HG03097 (cell line): ENCODE measurements around the gene REST.
"Not testable (repeated sequence)": the region's sequence is repeated elsewhere in the genome, so short reads cannot be mapped to it uniquely, and the experiment has no call there.

ENCODE experiments used
- ATAC-seq: cut with Tn5 transposase; IDR thresholded peaks from one replicate; pipeline ENCODE4 v1.9.1; 2021; ENCODE audit not compliant: unreplicated experiment, low FRiP score

REST gene

DNA sequence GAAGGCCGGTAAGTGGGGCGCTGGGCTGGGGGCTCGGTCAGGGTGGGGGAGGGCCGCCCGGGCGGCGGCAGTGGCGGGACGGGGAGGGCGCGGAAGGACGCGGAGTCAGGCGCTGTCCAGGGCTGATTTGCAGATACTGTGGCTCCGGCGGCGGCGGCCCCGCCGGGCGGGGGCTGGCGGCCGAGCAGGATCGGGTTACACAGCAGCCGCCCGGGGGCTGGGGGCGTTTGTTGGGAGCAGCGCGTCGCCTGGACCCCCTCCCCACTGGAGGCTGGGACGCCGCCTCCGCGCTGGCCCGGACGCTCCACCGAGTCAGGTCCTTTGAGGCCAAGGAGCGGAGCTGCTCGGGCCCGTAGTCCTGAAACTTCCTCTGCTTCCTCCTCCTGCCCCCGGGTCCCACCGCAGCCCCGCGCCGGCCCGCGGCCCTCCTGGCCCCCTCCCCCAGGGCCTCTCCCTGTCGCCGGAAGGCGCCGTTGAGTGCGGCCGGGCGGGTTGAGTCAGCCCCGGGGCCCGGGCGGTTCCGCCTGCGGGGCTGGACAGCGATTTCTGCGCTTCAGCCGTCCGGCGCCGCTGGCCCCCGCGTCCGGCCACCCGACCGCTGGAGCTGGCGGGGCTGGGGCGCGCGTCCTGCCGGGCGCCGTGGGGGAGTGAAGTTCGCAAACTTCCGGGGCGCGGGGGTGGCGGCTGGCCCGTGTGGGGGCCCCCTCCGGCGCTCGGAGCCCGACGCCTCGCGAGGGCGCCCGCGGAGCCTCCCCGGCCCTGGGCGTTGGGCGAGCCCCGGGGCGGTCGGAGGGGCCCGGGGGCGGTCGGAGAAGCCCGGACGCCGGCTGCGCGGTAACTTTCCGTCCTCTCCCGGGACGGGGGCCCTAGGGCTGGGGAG lies 746 bp downstream of the REST start:
- peak; percentile 61 for ATAC-seq

- ATAC-seq, result peak; percentile 29
Observed at GRCh38 chr4:56909086-56909894, 1.6 kb downstream of the REST start.

GRCh38 chr4:56910172-56910967 lies 2.7 kb downstream of the REST start:
- ATAC-seq, result no peak

DNA sequence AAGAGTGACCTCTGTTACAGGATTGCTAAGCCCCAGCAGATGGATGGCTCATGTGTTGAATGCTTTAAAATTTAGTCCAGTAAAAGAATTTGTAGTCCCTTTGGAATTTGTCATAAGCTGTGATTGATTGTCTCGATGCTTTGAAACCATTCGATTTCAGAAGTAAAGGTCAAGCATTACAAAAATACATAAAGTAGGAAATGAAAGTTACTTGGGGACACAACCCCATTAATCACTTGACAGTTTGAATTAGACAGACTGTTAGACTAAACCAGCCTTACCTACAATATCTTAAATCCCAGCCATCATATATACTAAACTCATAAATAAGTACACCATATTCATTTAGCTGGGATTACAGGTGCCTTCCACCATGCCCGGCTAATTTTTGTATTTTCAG lies 6.6 kb downstream of the REST start:
- ATAC-seq, result no peak

DNA sequence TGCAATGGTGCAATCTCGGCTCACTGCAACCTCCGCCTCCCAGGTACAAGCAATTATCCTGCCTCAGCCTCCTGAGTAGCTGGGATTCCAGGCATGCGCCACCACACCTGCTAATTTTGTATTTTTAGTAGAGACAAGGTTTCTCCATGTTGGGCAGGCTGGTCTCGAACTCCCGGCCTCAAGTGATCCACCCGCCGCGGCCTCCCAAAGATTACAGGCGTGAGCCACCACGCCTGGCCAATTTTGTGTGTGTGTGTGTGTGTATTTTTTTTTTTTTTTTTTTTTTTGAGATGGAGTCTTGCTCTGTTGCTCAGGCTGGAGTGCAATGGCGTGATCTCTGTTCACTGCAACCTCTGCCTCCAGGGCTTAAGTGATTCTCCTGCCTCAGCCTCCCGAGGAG lies 7.3 kb downstream of the REST start:
- ATAC-seq, result not testable (repeated sequence)

DNA sequence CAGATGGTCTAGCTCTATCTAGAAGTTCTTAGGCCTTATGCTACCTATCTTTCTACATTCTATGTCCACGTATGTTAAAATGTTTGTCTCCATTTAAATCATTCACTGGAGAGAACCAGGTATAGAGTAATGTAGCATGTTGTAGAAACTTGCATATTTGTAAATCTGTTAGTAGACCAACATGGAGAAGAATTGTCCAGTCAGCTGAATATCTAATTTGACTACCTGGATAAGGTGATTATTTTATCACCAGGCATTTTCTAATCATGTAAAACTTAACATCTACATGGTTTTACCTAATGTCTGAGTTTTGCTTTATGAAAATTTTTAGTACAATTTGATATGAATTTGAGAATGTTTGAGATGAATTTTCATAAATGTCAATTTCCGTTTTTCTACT lies 19.5 kb downstream of the REST start:
- no peak for ATAC-seq

- no peak for ATAC-seq
Observed at GRCh38 chr4:56930638-56931037, 22.9 kb downstream of the REST start.

- ATAC-seq, result no peak
Observed at GRCh38 chr4:56931924-56932323, 24.2 kb downstream of the REST start.

DNA sequence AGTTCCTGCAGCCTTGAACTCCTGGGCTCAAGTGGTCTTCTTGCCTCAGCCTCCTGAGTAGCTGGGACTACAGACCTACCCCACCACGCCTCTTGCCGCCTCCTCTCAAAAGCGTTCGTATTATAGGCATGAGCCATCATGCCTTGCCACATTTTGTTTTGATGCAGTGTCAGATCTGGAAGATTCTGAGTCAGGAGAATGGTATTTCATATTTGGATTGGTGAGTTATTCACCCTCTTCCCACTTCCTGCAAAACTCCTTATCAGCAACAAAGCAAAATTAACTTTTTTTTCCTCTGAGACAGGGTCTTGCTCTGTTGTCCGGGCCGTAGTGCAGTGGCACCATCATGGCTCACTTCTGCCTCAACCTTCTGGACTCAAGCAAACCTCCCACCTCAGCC lies 29.6 kb downstream of the REST start:
- no peak for ATAC-seq

DNA sequence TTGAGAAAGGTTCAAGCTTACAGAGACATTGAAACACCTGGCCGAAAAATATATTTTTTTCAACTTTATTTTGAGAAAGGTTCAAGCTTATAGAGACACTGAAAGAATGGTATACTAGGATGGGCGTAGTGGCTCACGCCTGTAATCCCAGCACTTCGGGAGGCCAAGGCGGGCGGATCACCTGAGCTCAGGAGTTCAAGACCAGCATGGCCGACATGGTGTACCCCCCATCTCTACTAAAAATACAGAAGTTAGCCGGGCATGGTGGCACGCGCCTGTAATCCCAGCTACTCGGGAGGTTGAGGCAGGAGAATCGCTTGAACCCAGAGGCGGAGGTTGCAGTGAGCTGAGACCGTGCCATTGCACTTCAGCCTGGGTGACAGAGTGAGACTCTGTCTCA lies 32.1 kb downstream of the REST start:
- ATAC-seq, result not testable (repeated sequence)

DNA sequence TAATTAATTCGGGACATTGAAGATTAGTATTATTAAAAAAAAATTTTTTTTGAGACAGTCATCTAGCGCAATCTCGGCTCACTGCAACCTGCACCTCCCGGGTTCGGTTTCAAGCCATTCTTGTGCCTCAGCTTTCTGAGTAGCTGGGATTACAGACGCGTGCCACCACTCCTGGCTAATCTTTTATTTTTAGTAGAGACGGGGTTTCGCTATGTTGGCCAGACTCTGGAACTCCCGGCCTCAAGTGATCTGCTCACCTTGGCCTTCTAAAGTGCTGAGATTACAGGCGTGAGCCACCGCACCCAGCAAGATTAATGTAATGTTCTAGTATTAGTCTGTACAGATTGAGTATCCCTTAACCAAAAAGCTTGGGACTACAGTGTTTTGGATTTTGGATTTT lies 32.7 kb downstream of the REST start:
- ATAC-seq, result no peak

- no peak for ATAC-seq
Observed at GRCh38 chr4:56940971-56941370, 33.3 kb downstream of the REST start.

DNA sequence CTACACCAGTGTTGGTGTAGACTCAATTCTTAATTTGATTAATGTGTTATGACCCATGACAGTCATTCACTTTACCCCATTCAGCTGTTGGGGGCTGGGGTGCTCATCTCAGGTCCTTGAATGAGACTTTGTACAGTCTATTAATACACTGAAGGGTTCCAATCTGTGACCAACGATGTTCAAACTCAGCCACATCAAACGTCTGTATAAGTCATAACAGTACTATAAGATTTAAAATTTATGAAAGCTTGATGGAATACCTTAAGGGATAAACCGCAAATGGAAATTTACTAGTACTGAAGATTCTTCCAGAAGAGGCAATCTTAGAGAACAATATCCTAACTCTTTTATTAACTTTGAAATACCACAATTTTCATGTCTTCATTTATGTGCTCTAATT lies 33.7 kb downstream of the REST start:
- no peak for ATAC-seq

DNA sequence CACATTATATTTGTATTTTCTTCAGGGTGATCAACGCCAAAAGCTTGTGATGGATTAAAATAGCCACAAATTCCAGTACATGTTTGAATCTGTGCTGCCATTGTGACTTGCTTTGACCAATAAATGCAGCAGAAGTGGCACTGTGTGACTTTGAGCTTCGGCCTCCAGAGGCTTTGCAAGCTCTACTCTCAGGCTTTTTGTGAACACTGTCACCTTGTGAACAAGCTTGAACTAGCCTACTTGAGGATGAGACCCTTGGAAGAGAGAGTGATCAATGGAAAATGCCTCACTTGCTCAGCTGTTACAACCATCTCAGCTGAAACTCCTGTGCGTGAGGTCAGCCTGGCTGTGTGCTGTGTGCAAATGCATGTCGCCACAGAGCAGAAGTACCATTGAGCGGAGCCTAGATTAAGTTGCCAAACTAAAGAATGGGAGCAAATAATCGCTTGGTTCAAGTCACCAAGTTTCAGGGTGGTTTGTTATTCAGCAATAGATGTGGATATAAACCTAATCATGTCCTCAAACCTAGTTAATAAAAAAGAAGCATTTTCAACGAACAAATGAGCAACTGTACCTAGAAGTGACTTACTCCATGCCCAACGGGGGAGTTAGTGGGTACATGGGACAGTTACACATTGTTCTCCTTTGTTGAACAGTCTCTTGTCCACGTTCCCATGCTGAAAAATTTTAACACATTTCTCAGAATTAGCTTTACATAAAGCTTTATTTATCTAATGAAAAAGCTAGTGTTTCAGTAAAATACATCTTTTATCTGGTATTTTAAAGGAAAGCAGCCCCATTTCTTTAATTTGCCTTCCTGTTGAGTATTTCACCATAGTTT lies 46.2 kb downstream of the REST start:
- no peak for ATAC-seq

- no peak for ATAC-seq
Observed at GRCh38 chr4:56958111-56958517, 50.4 kb downstream of the REST start.

DNA sequence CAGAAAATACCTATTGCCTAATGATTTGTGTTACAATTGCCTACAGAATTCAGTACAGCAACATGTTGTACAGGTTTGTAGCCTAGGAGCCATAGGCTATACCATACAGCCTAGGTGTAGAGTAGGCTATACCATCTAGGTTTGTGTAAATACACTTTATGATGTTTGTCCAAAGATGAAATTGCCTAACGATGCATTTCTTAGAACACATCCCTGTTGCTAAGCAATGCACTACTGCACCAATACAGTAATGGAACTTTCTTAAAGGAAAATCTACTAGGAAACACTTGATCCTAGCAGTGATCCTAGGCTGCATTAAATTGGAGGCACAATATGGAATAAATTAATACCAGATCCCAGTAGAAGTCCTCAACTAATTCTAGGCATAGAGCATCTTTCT lies 51.4 kb downstream of the REST start:
- ATAC-seq, result no peak

- no peak for ATAC-seq
Observed at GRCh38 chr4:56961107-56961500, 53.4 kb downstream of the REST start.

DNA sequence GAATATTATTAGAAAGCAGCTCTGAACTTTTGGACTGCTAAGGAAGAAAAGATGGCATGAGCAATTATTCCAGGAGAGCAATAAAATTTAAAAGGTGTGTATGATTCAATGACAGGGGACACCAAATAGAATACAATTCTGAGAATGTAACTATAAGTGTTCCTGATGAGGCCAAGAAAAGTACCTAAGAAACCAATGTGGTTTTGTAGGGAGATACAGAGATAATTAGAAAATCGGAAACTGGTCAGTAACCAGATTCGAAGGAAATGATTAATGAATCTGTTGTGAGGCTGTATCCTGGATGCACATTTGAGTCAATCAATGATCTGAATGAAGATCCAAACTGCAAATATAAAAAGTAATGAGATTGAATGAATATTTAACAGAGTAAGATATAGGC lies 63.7 kb downstream of the REST start:
- ATAC-seq, result no peak

GRCh38 chr4:56972389-56972788 lies 64.7 kb downstream of the REST start:
- no peak for ATAC-seq

DNA sequence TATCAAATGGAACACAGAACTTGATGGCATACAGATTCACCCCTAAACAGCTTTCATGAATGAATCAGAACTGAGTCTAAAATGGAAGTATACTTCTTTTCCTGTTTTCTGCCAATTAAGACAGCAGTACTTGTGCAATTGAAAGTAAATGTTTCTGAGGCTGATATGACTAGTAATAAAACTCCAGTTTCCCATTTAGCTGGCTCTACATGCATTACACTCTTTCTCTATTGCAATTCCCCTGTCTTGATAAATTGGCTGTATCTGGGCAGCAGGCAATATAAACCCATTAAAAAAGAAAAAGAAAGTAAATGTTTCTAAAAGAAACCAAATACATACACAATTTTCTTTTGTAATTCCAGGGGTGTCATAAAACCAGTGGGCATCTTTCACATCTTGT lies 65.1 kb downstream of the REST start:
- ATAC-seq, result no peak
